HG03025 (cell line): ENCODE measurements around the gene ACADVL.

Source experiments
- ATAC-seq: cut with Tn5 transposase; IDR thresholded peaks from one replicate; pipeline ENCODE4 v1.9.1; 2021; ENCODE audit warnings: mild to moderate bottlenecking, moderate library complexity; ENCODE audit not compliant: unreplicated experiment, low FRiP score

Gene ACADVL

GRCh38 chr17:7216242-7217112 is 3.3 kb upstream of the ACADVL start:
- ATAC-seq, result no peak

- no peak for ATAC-seq
Observed at GRCh38 chr17:7217113-7217987, 2.4 kb upstream of the ACADVL start.

GRCh38 chr17:7218166-7218565 is 1.6 kb upstream of the ACADVL start:
- no peak for ATAC-seq

DNA sequence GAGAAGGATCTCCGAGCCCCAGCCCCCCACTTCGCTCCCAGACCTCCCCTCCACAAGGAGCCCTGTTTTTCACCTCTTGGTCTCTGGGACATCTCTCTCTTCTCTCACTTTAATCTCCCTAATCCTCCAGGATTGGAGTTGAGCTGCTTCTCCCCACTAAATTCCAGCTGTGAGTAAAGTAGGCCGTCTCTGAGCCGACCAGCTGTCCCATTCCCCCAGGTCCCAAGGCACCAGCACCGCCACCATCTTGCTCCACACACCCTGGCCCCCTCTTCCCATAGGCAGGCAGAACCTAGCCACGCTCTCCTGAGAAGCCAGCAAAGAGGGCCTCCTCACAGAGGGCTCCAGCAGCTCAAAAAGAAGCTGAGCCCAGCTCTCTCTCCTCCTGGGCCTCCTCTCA is 980 bp upstream of the ACADVL start:
- ATAC-seq, result no peak

DNA sequence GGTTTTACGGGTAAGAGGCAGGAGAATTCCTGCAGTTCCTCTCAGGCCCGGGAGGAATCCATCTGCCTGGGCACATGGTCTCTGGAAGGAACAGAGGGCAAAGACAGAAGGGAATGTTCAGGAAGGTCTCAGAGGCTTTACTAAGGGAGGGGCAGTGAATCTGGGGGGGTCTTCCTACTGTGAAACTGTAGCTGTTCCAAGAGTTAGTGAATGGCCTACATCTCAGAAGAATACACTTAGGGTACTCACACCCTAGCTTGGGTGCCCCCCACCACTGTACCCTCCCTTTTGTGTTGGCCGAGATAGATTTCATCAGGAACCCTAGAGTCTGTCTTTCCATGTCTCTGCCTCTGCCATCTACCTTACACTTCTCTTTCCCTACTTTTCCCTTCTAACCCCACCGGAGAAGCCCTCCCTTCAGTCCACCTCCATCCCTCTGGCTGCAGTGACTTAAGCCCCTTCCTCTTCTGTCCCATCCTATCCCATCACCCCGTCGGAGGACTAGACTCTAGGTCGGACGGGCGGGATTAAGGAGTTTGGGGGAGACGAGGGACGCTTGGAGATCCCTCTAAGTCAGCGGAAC is 418 bp upstream of the ACADVL start:
- no peak for ATAC-seq

GRCh38 chr17:7220593-7221277 is 997 bp downstream of the ACADVL start:
- ATAC-seq, result no peak

GRCh38 chr17:7221278-7222092 is 1.7 kb downstream of the ACADVL start:
- no peak for ATAC-seq

GRCh38 chr17:7222093-7222971 is 2.6 kb downstream of the ACADVL start:
- no peak for ATAC-seq

DNA sequence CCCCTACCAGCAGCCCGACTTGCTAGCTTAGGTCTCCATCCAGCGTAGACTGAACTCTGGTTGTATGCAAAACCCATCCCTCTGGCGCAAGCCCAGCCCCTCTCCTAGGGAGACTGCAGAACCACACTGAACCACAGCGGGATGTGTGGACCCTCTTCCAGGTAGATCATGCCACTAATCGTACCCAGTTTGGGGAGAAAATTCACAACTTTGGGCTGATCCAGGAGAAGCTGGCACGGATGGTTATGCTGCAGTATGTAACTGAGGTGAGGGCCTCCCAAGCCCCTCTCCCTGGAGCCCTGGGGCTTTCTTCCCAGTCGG is 3.2 kb downstream of the ACADVL start:
- ATAC-seq, result no peak

- ATAC-seq, result no peak
Observed at GRCh38 chr17:7223375-7223774, 3.6 kb downstream of the ACADVL start.

GRCh38 chr17:7224110-7224509 is 4.4 kb downstream of the ACADVL start:
- ATAC-seq, result no peak

- no peak for ATAC-seq
Observed at GRCh38 chr17:7224661-7225111, 4.9 kb downstream of the ACADVL start.

- ATAC-seq, result no peak
Observed at GRCh38 chr17:7225711-7226331, 6.1 kb downstream of the ACADVL start.

DNA sequence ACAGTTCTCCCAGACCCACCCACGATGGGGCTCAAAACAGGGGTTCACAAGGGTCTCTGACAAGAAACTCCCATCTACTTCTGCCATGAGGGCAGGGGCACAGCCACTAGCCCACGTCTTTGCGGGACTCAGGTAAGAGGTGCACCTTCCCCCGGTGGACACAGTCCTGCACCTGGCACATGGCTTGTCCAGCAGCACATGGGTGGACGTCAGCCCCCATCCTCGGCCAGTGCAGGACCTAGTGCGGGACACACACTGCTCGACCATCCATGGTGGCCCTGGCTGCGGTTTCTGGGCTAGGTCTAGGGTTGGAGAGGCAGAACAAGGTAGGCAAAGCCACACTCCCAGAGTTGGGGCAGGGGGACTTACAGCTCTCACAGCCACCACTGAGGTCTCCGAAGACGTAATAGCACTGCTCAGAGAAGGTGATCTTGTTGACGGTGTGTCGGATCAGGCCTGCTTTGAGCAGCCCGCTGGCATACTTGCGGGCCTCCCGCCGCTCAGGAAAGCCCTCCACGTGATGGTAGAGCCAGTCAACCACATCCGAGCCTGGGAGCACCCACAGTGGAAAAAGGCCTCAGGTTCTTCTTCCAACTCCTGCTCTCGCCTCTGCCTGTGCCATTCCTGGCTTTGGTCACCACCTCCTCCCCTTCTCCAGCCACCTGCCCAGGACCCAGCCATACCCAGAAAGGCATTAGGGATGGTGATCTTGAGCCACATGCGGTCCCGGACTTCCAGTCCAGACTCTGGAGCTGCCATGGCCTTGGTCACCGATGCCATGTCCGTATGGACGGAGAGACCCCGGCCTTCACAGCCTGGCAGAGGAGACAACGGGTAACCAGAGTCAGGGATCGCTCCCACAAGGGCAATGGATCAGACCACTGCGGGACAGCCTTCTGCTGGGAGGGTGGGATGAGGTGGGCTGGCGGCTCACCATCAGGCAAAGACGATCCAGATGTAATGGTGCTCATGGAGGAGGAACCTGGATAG is 7.3 kb downstream of the ACADVL start:
- no peak for ATAC-seq

DNA sequence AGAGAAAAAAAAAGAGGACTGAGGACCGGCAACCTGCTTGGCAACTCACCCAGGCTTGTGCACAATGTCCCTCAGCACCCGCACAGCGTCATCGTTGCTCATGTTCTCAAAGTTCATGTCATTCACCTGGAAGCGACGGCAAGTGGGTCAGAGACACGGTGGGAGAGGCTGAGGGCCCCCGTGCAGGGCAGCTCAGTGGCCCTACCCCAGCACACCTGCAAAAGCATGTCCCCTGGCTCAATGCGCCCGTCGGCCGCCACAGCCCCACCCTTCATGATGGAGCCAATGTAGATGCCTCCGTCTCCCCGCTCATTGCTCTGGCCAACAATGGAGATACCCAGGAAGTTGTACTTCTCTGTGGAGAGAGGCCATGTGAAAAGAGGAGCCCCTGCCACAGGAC is 9.2 kb downstream of the ACADVL start:
- ATAC-seq, result no peak

GRCh38 chr17:7229504-7229903 is 9.8 kb downstream of the ACADVL start:
- no peak for ATAC-seq

- ATAC-seq, result no peak
Observed at GRCh38 chr17:7232114-7232513, 12.4 kb downstream of the ACADVL start.
